HepG2 (cell line): ENCODE data around the gene TDRD3. TPM values are rescaled to one million over a fixed set of nuclear protein-coding genes. Genes with fewer than 3 reads are reported as not detected.
A peak's percentile ranks its signal among the peaks of the same experiment; 100 is the strongest.

Experiments used
- E2F1 ChIP-seq: sonication (generic); formaldehyde crosslinking; IDR thresholded peaks from 2 replicates; pipeline ENCODE4 v1.5.0; 2020; ENCODE audit warnings: missing genetic modification reagents
- GABPA ChIP-seq, 2 experiments: IDR thresholded peaks; 2 replicates each; pipeline ENCODE4 v1.6.1; 2011 to 2016; ENCODE audit warnings: low read depth in 2 of 2, low read length in 1 of 2, missing biosample characterization in 1 of 2, missing genetic modification characterization in 1 of 2
- GABPB1 ChIP-seq: IDR thresholded peaks from 2 replicates; pipeline ENCODE4 v1.6.1; 2016; ENCODE audit warnings: mild to moderate bottlenecking, missing genetic modification reagents, moderate library complexity, missing compliant biosample characterization
- JUND ChIP-seq: sonication (generic); formaldehyde crosslinking; IDR thresholded peaks from 2 replicates; pipeline ENCODE4 v1.8.0; 2022; ENCODE audit warnings: mild to moderate bottlenecking, missing genetic modification reagents
- KDM3A ChIP-seq: IDR thresholded peaks from 2 replicates; pipeline ENCODE4 v1.6.1; 2018; ENCODE audit warnings: low read depth, missing compliant biosample characterization
- MIER3 ChIP-seq: IDR thresholded peaks from 2 replicates; pipeline ENCODE4 v1.6.1; 2016; ENCODE audit warnings: missing compliant biosample characterization, borderline replicate concordance
- POGZ ChIP-seq: sonication (generic); formaldehyde crosslinking; IDR thresholded peaks from 2 replicates; pipeline ENCODE4 v1.4.0; 2020; ENCODE audit warnings: mild to moderate bottlenecking, missing genetic modification reagents
- RBAK ChIP-seq: sonication (generic); formaldehyde crosslinking; IDR thresholded peaks from 2 replicates; pipeline ENCODE4 v1.5.1; 2020; ENCODE audit warnings: mild to moderate bottlenecking, missing genetic modification reagents
- RXRA ChIP-seq: sonication (generic); formaldehyde crosslinking; IDR thresholded peaks from 2 replicates; pipeline ENCODE4 v1.5.1; 2020; ENCODE audit warnings: missing genetic modification reagents
- ZNF232 ChIP-seq: sonication (generic); formaldehyde crosslinking; IDR thresholded peaks from 2 replicates; pipeline ENCODE4 v1.4.0; 2020; ENCODE audit warnings: missing genetic modification reagents, borderline replicate concordance
- ZNF260 ChIP-seq: sonication (generic); formaldehyde crosslinking; IDR thresholded peaks from 2 replicates; pipeline ENCODE4 v1.4.0; 2020; ENCODE audit warnings: missing genetic modification reagents, low read depth, mild to moderate bottlenecking, borderline replicate concordance
- ZNF263 ChIP-seq: sonication (generic); formaldehyde crosslinking; IDR thresholded peaks from 2 replicates; pipeline ENCODE4 v1.4.0; 2020; ENCODE audit warnings: missing genetic modification reagents
- ZNF564 ChIP-seq: sonication (generic); formaldehyde crosslinking; IDR thresholded peaks from 2 replicates; pipeline ENCODE4 v1.8.1; 2023; ENCODE audit warnings: mild to moderate bottlenecking, missing genetic modification reagents
- ZNF607 ChIP-seq: sonication (generic); formaldehyde crosslinking; IDR thresholded peaks from 2 replicates; pipeline ENCODE4 v1.5.1; 2020; ENCODE audit warnings: missing genetic modification reagents, mild to moderate bottlenecking, borderline replicate concordance
- ZNF672 ChIP-seq: sonication (generic); formaldehyde crosslinking; IDR thresholded peaks from 2 replicates; pipeline ENCODE4 v1.8.1; 2022; ENCODE audit warnings: missing genetic modification reagents
- ZNF75D ChIP-seq: sonication (generic); formaldehyde crosslinking; IDR thresholded peaks from 2 replicates; pipeline ENCODE4 v1.8.1; 2023; ENCODE audit warnings: missing genetic modification reagents, mild to moderate bottlenecking, borderline replicate concordance
- polyA plus RNA-seq, 8 experiments: library from polyadenylated mRNA; depleted of rRNA in 3 of 8; stranded (reverse) in 7 of 8; unstranded in 1 of 8; fragments of >200 nt; fragmentation: Illumina TruSeq in 4 of 8; extraction: Trizol in 4 of 8; gene quantifications; 2 replicates each; pipeline versions ENCODE4 v1.2.1 to v1.2.3, GENCODE V29; 2011 to 2016; ENCODE audit warnings: low read depth in 4 of 8, missing spikeins in 1 of 8, mixed read lengths in 1 of 8; ENCODE audit not compliant: insufficient read depth in 1 of 8
- total RNA-seq, 5 experiments: library from RNA; depleted of rRNA; stranded (reverse); fragments of >200 nt; fragmentation: Illumina TruSeq; extraction: Trizol; gene quantifications; 2 replicates each; pipeline ENCODE4 v1.2.3, GENCODE V29; 2016; ENCODE audit warnings: low read depth in 1 of 5
- TF ChIP-seq, protein P1 (sequence below): sonication (generic); formaldehyde crosslinking; conservative IDR thresholded peaks from 2 replicates; pipeline ENCODE4 v1.4.0; 2020; ENCODE audit warnings: mild to moderate bottlenecking, missing genetic modification reagents, moderate library complexity
- TF ChIP-seq, protein P2 (sequence below): IDR thresholded peaks from 2 replicates; pipeline ENCODE4 v1.6.1; 2016; ENCODE audit warnings: low read depth
- TF ChIP-seq, protein P3 (sequence below): sonication (generic); formaldehyde crosslinking; IDR thresholded peaks from 2 replicates; pipeline ENCODE4 v1.4.0; 2020; ENCODE audit warnings: missing genetic modification reagents

TDRD3 gene
- total and polyA plus RNA-seq, 2 of the 13 experiments (the other 11 are each of a cell fraction or from before 2014, with no cell fraction given): 4.7 to 11.8 TPM

DNA sequence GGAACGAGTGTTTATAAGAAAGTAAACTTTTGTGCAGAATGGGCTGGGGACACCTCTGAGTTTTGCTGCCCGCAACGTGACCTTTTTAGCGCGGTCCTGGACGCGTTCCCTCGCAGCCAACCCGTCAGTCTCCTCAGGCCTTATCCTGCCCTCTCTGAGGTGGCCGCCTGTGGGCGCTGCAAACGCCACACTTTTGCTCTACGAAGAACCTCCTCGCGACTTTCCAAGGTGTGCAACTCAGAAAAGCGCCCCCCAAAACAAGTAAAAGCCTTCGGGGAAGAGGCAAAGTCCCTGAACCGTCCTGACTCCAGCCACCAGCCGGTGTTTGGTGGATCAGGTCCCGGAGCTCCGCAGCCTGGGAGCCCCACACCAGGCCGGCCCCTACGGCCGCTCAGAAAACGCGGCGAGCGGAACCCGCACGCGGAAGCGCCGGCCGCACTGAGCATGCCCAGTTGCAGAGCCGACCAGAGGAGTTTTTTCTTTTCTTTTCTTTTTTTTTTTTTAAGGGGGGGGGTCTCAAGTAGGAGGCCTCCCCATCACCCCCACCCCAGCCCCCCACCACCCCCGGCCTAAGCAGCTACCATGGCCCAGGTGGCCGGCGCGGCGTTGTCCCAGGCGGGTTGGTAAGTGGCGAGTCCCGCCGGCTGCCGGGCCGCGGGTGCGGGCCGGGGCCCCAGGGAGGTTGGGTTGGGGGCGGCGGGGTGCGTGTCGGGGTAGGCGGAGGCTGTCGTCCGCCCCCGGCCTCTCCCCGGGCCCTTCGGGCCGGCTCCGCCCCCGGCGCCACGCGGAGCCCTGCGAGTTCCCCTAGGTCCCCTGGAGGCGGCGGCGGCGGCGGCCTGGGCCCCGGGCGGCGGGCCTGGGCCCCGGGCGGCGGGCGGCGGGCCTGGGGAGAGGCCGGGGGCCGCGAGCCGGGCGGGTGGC lies at the start of gene TDRD3 (continued):
- TF ChIP-seq, protein P1, sequence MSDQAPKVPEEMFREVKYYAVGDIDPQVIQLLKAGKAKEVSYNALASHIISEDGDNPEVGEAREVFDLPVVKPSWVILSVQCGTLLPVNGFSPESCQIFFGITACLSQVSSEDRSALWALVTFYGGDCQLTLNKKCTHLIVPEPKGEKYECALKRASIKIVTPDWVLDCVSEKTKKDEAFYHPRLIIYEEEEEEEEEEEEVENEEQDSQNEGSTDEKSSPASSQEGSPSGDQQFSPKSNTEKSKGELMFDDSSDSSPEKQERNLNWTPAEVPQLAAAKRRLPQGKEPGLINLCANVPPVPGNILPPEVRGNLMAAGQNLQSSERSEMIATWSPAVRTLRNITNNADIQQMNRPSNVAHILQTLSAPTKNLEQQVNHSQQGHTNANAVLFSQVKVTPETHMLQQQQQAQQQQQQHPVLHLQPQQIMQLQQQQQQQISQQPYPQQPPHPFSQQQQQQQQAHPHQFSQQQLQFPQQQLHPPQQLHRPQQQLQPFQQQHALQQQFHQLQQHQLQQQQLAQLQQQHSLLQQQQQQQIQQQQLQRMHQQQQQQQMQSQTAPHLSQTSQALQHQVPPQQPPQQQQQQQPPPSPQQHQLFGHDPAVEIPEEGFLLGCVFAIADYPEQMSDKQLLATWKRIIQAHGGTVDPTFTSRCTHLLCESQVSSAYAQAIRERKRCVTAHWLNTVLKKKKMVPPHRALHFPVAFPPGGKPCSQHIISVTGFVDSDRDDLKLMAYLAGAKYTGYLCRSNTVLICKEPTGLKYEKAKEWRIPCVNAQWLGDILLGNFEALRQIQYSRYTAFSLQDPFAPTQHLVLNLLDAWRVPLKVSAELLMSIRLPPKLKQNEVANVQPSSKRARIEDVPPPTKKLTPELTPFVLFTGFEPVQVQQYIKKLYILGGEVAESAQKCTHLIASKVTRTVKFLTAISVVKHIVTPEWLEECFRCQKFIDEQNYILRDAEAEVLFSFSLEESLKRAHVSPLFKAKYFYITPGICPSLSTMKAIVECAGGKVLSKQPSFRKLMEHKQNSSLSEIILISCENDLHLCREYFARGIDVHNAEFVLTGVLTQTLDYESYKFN (CRISPR knock-in tag): no peak
- no peak for TF ChIP-seq JUND (CRISPR knock-in tag)
- no peak for TF ChIP-seq ZNF263 (CRISPR knock-in tag)
- TF ChIP-seq, protein P2, sequence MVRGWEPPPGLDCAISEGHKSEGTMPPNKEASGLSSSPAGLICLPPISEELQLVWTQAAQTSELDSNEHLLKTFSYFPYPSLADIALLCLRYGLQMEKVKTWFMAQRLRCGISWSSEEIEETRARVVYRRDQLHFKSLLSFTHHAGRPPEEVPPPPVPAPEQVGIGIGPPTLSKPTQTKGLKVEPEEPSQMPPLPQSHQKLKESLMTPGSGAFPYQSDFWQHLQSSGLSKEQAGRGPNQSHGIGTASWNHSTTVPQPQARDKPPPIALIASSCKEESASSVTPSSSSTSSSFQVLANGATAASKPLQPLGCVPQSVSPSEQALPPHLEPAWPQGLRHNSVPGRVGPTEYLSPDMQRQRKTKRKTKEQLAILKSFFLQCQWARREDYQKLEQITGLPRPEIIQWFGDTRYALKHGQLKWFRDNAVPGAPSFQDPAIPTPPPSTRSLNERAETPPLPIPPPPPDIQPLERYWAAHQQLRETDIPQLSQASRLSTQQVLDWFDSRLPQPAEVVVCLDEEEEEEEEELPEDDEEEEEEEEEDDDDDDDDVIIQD (CRISPR knock-in tag): no peak
- TF ChIP-seq ZNF607 (CRISPR knock-in tag): peak; percentile 68
- TF ChIP-seq, protein P3, sequence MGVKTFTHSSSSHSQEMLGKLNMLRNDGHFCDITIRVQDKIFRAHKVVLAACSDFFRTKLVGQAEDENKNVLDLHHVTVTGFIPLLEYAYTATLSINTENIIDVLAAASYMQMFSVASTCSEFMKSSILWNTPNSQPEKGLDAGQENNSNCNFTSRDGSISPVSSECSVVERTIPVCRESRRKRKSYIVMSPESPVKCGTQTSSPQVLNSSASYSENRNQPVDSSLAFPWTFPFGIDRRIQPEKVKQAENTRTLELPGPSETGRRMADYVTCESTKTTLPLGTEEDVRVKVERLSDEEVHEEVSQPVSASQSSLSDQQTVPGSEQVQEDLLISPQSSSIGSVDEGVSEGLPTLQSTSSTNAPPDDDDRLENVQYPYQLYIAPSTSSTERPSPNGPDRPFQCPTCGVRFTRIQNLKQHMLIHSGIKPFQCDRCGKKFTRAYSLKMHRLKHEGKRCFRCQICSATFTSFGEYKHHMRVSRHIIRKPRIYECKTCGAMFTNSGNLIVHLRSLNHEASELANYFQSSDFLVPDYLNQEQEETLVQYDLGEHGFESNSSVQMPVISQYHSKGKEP (CRISPR knock-in tag): no peak
- 0 out of 2 replicates have a peak, but pooled peaks have one; percentile 2 for TF ChIP-seq ZNF232 (CRISPR knock-in tag)
- TF ChIP-seq E2F1 (CRISPR knock-in tag): no peak
- TF ChIP-seq ZNF75D (CRISPR knock-in tag): no peak
- no peak for TF ChIP-seq POGZ (CRISPR knock-in tag)
- peak; percentile 51; the same call in 1 of the 2 replicates for TF ChIP-seq ZNF564 (CRISPR knock-in tag)
- 0 out of 2 replicates have a peak, but pooled peaks have one; percentile 4 for TF ChIP-seq MIER3 (CRISPR knock-in tag)
- no peak for TF ChIP-seq ZNF260 (CRISPR knock-in tag)
- TF ChIP-seq GABPA (IDR thresholded peaks at IDR 0.05; ENCODE audit: low read depth, low read length): no peak
- peak; percentile 41; the same call in 1 of the 2 replicates for TF ChIP-seq GABPA (CRISPR knock-in tag; IDR thresholded peaks at IDR 0.05; ENCODE audit: low read depth)
- peak; percentile 11; the same call in 1 of the 2 replicates for TF ChIP-seq RXRA (CRISPR knock-in tag)
- peak; percentile 69; the same call in 1 of the 2 replicates for TF ChIP-seq GABPB1 (CRISPR knock-in tag)
- TF ChIP-seq KDM3A: no peak
- TF ChIP-seq RBAK: peak; percentile 29; the same call in 1 of the 2 replicates
- no peak for TF ChIP-seq ZNF672 (CRISPR knock-in tag)
